Mesenchymal stem cell (in vitro differentiated cells and primary cell): Measurements from ENCODE around the gene ACTN3.
A peak's percentile ranks its signal among the peaks of the same experiment; 100 is the strongest.

Experiments used
- DNase-seq: peaks from one replicate; pipeline ENCODE4 v3.0.0-alpha.2; 2013
- H2AFZ ChIP-seq: one replicate; pipeline ENCODE4 v1.6.1; 2013; ENCODE audit warnings: low read depth, mild to moderate bottlenecking, control low read depth, inconsistent platforms, low read length, moderate library complexity
- H2AK5ac ChIP-seq: 2 replicates; pipeline ENCODE4 v1.6.1; 2013; ENCODE audit warnings: low read length, moderate library complexity, mild to moderate bottlenecking, inconsistent platforms; ENCODE audit not compliant: severe bottlenecking
- H2BK120ac ChIP-seq: one replicate; pipeline ENCODE4 v1.6.1; 2013; ENCODE audit warnings: low read depth, mild to moderate bottlenecking, inconsistent platforms, low read length, moderate library complexity
- H2BK12ac ChIP-seq, 2 experiments: one replicate each; pipeline ENCODE4 v1.6.1; 2013; ENCODE audit warnings: inconsistent platforms in 2 of 2, low read length in 2 of 2, mild to moderate bottlenecking in 2 of 2, moderate library complexity in 2 of 2, control low read depth in 1 of 2
- H2BK15ac ChIP-seq: one replicate; pipeline ENCODE4 v1.6.1; 2013; ENCODE audit warnings: mild to moderate bottlenecking, low read depth, inconsistent platforms; ENCODE audit not compliant: poor library complexity, severe bottlenecking
- H2BK5ac ChIP-seq: 2 replicates; pipeline ENCODE4 v1.6.1; 2013; ENCODE audit warnings: low read depth, mild to moderate bottlenecking, low read length, control low read depth, inconsistent platforms; ENCODE audit not compliant: poor library complexity, severe bottlenecking
- H3K14ac ChIP-seq, 2 experiments: one replicate each; pipeline ENCODE4 v1.6.1; 2013; ENCODE audit warnings: inconsistent platforms in 2 of 2, low read length in 2 of 2, control low read depth in 1 of 2, mild to moderate bottlenecking in 1 of 2, moderate library complexity in 1 of 2
- H3K18ac ChIP-seq, 2 experiments: one replicate each; pipeline ENCODE4 v1.6.1; 2013; ENCODE audit warnings: inconsistent platforms in 2 of 2, low read length in 2 of 2, control low read depth in 1 of 2, low read depth in 1 of 2, mild to moderate bottlenecking in 1 of 2
- H3K23ac ChIP-seq, 2 experiments: one replicate each; pipeline ENCODE4 v1.6.1; 2013; ENCODE audit warnings: inconsistent platforms in 2 of 2, low read length in 2 of 2, mild to moderate bottlenecking in 2 of 2, moderate library complexity in 2 of 2, control low read depth in 1 of 2
- H3K27ac ChIP-seq: 2 replicates; pipeline ENCODE4 v1.5.1; 2013; ENCODE audit warnings: mild to moderate bottlenecking, moderate library complexity, low read length, control low read depth, inconsistent platforms; ENCODE audit not compliant: poor library complexity, severe bottlenecking
- H3K27me3 ChIP-seq, 2 experiments: 2 replicates each; pipeline versions ENCODE4 v1.6.1 to v1.7.0; 2013; ENCODE audit warnings: low read length in 2 of 2, mild to moderate bottlenecking in 2 of 2, moderate library complexity in 2 of 2, control low read depth in 1 of 2, inconsistent platforms in 1 of 2; ENCODE audit not compliant: control insufficient read depth in 1 of 2, insufficient read depth in 1 of 2
- H3K36me3 ChIP-seq, 2 experiments: 2 replicates each; pipeline versions ENCODE4 v1.6.1 to v1.7.0; 2013; ENCODE audit warnings: low read length in 2 of 2, control low read depth in 1 of 2, inconsistent platforms in 1 of 2, low read depth in 1 of 2, mild to moderate bottlenecking in 1 of 2; ENCODE audit not compliant: insufficient read depth in 2 of 2, control insufficient read depth in 1 of 2
- H3K4ac ChIP-seq, 2 experiments: one replicate each; pipeline ENCODE4 v1.6.1; 2013; ENCODE audit warnings: inconsistent platforms in 2 of 2, low read length in 2 of 2, mild to moderate bottlenecking in 2 of 2, moderate library complexity in 2 of 2, control low read depth in 1 of 2, low read depth in 1 of 2
- H3K4me1 ChIP-seq: 2 replicates; pipeline ENCODE4 v1.6.1; 2013; ENCODE audit warnings: low read depth, low read length, control low read depth; ENCODE audit not compliant: control insufficient read depth, insufficient read depth
- H3K4me2 ChIP-seq: 2 replicates; pipeline ENCODE4 v1.6.1; 2013; ENCODE audit warnings: low read length, mild to moderate bottlenecking, inconsistent platforms; ENCODE audit not compliant: poor library complexity, severe bottlenecking
- H3K4me3 ChIP-seq, 2 experiments: 2 replicates each; pipeline versions ENCODE4 v1.5.1 to v1.7.0; 2013; ENCODE audit warnings: low read length in 2 of 2, mild to moderate bottlenecking in 2 of 2, control low read depth in 1 of 2, low read depth in 1 of 2; ENCODE audit not compliant: insufficient read depth in 1 of 2
- H3K79me1 ChIP-seq: replicated peaks from 2 replicates; pipeline ENCODE4 v1.6.1; 2013; ENCODE audit warnings: mild to moderate bottlenecking, control low read depth, low read length, inconsistent platforms; ENCODE audit not compliant: poor library complexity, severe bottlenecking
- H3K9ac ChIP-seq: 2 replicates; pipeline ENCODE4 v1.7.0; 2013; ENCODE audit warnings: mild to moderate bottlenecking, low read length, moderate library complexity
- H3K9me3 ChIP-seq: 2 replicates; pipeline ENCODE4 v1.7.0; 2013; ENCODE audit warnings: mild to moderate bottlenecking, low read length; ENCODE audit not compliant: control insufficient read depth
- H4K8ac ChIP-seq: one replicate; pipeline ENCODE4 v1.6.1; 2013; ENCODE audit warnings: inconsistent platforms, mild to moderate bottlenecking, low read length, moderate library complexity
- H4K91ac ChIP-seq: one replicate; pipeline ENCODE4 v1.6.1; 2013; ENCODE audit warnings: mild to moderate bottlenecking, low read length, inconsistent platforms
- WGBS: methylation state at CpG from one replicate; pipeline ENCODE4 v1.1.7; 2013; ENCODE audit warnings: mixed read lengths; 5-methylcytosine and 5-hydroxymethylcytosine counted together

Gene ACTN3

GRCh38 chr11:66598993-66599392 lies 52.3 kb downstream of the ACTN3 start:
- H3K4ac ChIP-seq = no peak overlapping the region
- H3K36me3 ChIP-seq = peaks cover 27 to 32% of the 10 kb centered on the region in 2 experiments
- no peak overlapping the region for H2BK12ac ChIP-seq
- no peak overlapping the region for H3K4me2 ChIP-seq
- H3K4me1 ChIP-seq = peaks cover 19% of the 10 kb centered on the region
- no peak overlapping the region for H3K4me3 ChIP-seq
- H3K79me1 ChIP-seq = peaks cover 21% of the 10 kb centered on the region
- H4K91ac ChIP-seq = no peak overlapping the region
- H2BK5ac ChIP-seq = no peak overlapping the region
- no peaks in the 10 kb centered on the region for H3K27me3 ChIP-seq
- WGBS = 99% methylated on average over 6 of the region's 6 CpGs
- no peak overlapping the region for H2AFZ ChIP-seq
- H3K14ac ChIP-seq = peak overlapping the region in 1 of 2 experiments; percentile 10
- H2BK120ac ChIP-seq = no peak overlapping the region
- no peak overlapping the region for H3K23ac ChIP-seq
- H3K18ac ChIP-seq = no peak overlapping the region
- no peak overlapping the region for H4K8ac ChIP-seq
- H3K27ac ChIP-seq = no peak overlapping the region
- no peak for DNase-seq
- no peaks in the 10 kb centered on the region for H3K9me3 ChIP-seq
- no peak overlapping the region for H2BK15ac ChIP-seq
- no peak overlapping the region for H3K9ac ChIP-seq
- no peak overlapping the region for H2AK5ac ChIP-seq

- no peak overlapping the region for H3K4me2 ChIP-seq
- no peak overlapping the region for H3K18ac ChIP-seq
- H3K4me3 ChIP-seq = peak overlapping the region in 1 of 2 experiments; percentile 27
- H2AK5ac ChIP-seq = no peak overlapping the region
- H3K9ac ChIP-seq = peak overlapping the region; percentile 42
- H2BK120ac ChIP-seq = no peak overlapping the region
- H3K79me1 ChIP-seq = peaks cover 21% of the 10 kb centered on the region
- DNase-seq = no peak
- H3K14ac ChIP-seq = no peak overlapping the region
- H3K27me3 ChIP-seq = no peaks in the 10 kb centered on the region
- H3K4ac ChIP-seq = no peak overlapping the region
- WGBS = 97% methylated on average over 2 of the region's 2 CpGs
- H2BK5ac ChIP-seq = no peak overlapping the region
- H3K36me3 ChIP-seq = peaks cover 39 to 42% of the 10 kb centered on the region in 2 experiments
- no peak overlapping the region for H2BK15ac ChIP-seq
- H2BK12ac ChIP-seq = no peak overlapping the region
- peaks cover 17% of the 10 kb centered on the region for H3K4me1 ChIP-seq
- no peak overlapping the region for H3K23ac ChIP-seq
- H3K9me3 ChIP-seq = no peaks in the 10 kb centered on the region
- H4K91ac ChIP-seq = no peak overlapping the region
- no peak overlapping the region for H4K8ac ChIP-seq
- H3K27ac ChIP-seq = peak overlapping the region; percentile 43
- no peak overlapping the region for H2AFZ ChIP-seq
Measured at GRCh38 chr11:66600219-66600618, 53.5 kb downstream of the ACTN3 start.

- Histone ChIP-seq H3K36me3 (peaks cover 44% of the 10 kb centered on the region in 2 experiments), H2BK120ac (no peak overlapping the region), H3K4ac (no peak overlapping the region), H2AK5ac (no peak overlapping the region), H3K79me1 (peaks cover 17% of the 10 kb centered on the region), H4K91ac (no peak overlapping the region), H4K8ac (no peak overlapping the region), H2BK15ac (no peak overlapping the region), H2AFZ (no peak overlapping the region), H3K27me3 (no peaks in the 10 kb centered on the region), H3K4me2 (no peak overlapping the region), H3K23ac (no peak overlapping the region), H3K27ac (peak overlapping the region; percentile 43), H3K14ac (no peak overlapping the region), H2BK12ac (no peak overlapping the region), H3K4me1 (peaks cover 17% of the 10 kb centered on the region), H3K9ac (peak overlapping the region; percentile 42), H3K9me3 (no peaks in the 10 kb centered on the region), H3K18ac (no peak overlapping the region), H2BK5ac (no peak overlapping the region), H3K4me3 (peak overlapping the region in 1 of 2 experiments; percentile 27)
- 100% methylated on average over 2 of the region's 4 CpGs for WGBS
- no peak for DNase-seq
Measured at GRCh38 chr11:66600631-66601233, 54.0 kb downstream of the ACTN3 start.

- Histone ChIP-seq H3K9me3 (no peaks in the 10 kb centered on the region), H4K8ac (no peak overlapping the region), H3K27me3 (no peaks in the 10 kb centered on the region), H2BK12ac (no peak overlapping the region), H3K23ac (no peak overlapping the region), H2BK120ac (no peak overlapping the region), H2BK15ac (no peak overlapping the region), H4K91ac (peak overlapping the region; percentile 52), H2BK5ac (no peak overlapping the region), H3K14ac (no peak overlapping the region), H3K4me1 (peaks cover 22% of the 10 kb centered on the region), H3K79me1 (peaks cover 11% of the 10 kb centered on the region), H3K4me2 (no peak overlapping the region), H3K27ac (peak overlapping the region; percentile 29), H3K4ac (no peak overlapping the region), H2AFZ (no peak overlapping the region), H3K18ac (no peak overlapping the region), H3K36me3 (peaks cover 44 to 52% of the 10 kb centered on the region in 2 experiments), H3K4me3 (no peak overlapping the region), H2AK5ac (no peak overlapping the region), H3K9ac (no peak overlapping the region)
- 96% methylated on average over 6 of the region's 6 CpGs for WGBS
- DNase-seq = no peak
Measured at GRCh38 chr11:66603072-66603471, 56.4 kb downstream of the ACTN3 start.
